T-helper 2 cell (primary cell): Measurements from ENCODE around the gene FARP1.
"Not testable (repeated sequence)": the region's sequence is repeated elsewhere in the genome, so short reads cannot be mapped to it uniquely, and the experiment has no call there.

Experiments used
- DNase-seq, 5 experiments: peaks; one replicate each; pipeline versions ENCODE4 v3.0.0 to v3.0.0-alpha.2; 2012 to 2022

Gene FARP1

GRCh38 chr13:98405107-98405571 is 262.2 kb downstream of the FARP1 start:
- DNase-seq = no peak

GRCh38 chr13:98405690-98406344 is 262.9 kb downstream of the FARP1 start:
- DNase-seq = no peak

GRCh38 chr13:98406427-98406826 is 263.5 kb downstream of the FARP1 start:
- DNase-seq = no peak

- DNase-seq = no peak
Measured at GRCh38 chr13:98406971-98407370, 264.1 kb downstream of the FARP1 start.

- no peak for DNase-seq
Measured at GRCh38 chr13:98407575-98407974, 264.7 kb downstream of the FARP1 start.

GRCh38 chr13:98409281-98409680 is 266.4 kb downstream of the FARP1 start:
- DNase-seq = no peak

- DNase-seq = no peak
Measured at GRCh38 chr13:98410612-98411011, 267.7 kb downstream of the FARP1 start.

GRCh38 chr13:98411013-98411412 is 268.1 kb downstream of the FARP1 start:
- no peak for DNase-seq

GRCh38 chr13:98411617-98412265 is 268.8 kb downstream of the FARP1 start:
- no peak for DNase-seq

GRCh38 chr13:98413278-98413677 is 270.4 kb downstream of the FARP1 start:
- DNase-seq = not testable (repeated sequence)

- no peak for DNase-seq
Measured at GRCh38 chr13:98413796-98414195, 270.9 kb downstream of the FARP1 start.

- DNase-seq = no peak
Measured at GRCh38 chr13:98415326-98416070, 272.6 kb downstream of the FARP1 start.

- DNase-seq = no peak
Measured at GRCh38 chr13:98416408-98416807, 273.5 kb downstream of the FARP1 start.

GRCh38 chr13:98419786-98420553 is 277.1 kb downstream of the FARP1 start:
- no peak for DNase-seq

GRCh38 chr13:98420554-98421175 is 277.8 kb downstream of the FARP1 start:
- DNase-seq = no peak

GRCh38 chr13:98422046-98422445 is 279.2 kb downstream of the FARP1 start:
- no peak for DNase-seq

GRCh38 chr13:98423417-98423816 is 280.5 kb downstream of the FARP1 start:
- no peak for DNase-seq

- no peak for DNase-seq
Measured at GRCh38 chr13:98427331-98427995, 284.6 kb downstream of the FARP1 start.

GRCh38 chr13:98428256-98428966 is 285.5 kb downstream of the FARP1 start:
- DNase-seq = no peak

GRCh38 chr13:98429081-98429480 is 286.2 kb downstream of the FARP1 start:
- no peak for DNase-seq

- no peak for DNase-seq
Measured at GRCh38 chr13:98429531-98429930, 286.6 kb downstream of the FARP1 start.
